Measurements from ENCODE around the gene ZBTB32.

- TF ChIP-seq CTCF (IDR thresholded peaks at IDR 0.05): no peak
- no peak for TF ChIP-seq ATOH8 (CRISPR knock-in tag; IDR thresholded peaks at IDR 0.05; ENCODE audit: low read depth)
- TF ChIP-seq ZNF302 (CRISPR knock-in tag; IDR thresholded peaks at IDR 0.05): no peak
- no peak for TF ChIP-seq ZFP36 (IDR thresholded peaks at IDR 0.05; ENCODE audit: borderline replicate concordance, partially characterized antibody)
- TF ChIP-seq GATA3 (IDR thresholded peaks at IDR 0.05; ENCODE audit: borderline replicate concordance): no peak
- TF ChIP-seq RCOR1 (IDR thresholded peaks at IDR 0.05; ENCODE audit: low read depth, low read length): no peak
- no peak for TF ChIP-seq CHD2 (IDR thresholded peaks at IDR 0.05; ENCODE audit: low read length, partially characterized antibody)
Observed at GRCh38 chr19:35751839-35752745, 47.7 kb downstream of the ZBTB32 start.
